SJSA1 (cell line): ENCODE results near the gene GNAT1. TPM values are rescaled to one million over a fixed set of nuclear protein-coding genes. Genes with fewer than 3 reads are reported as not detected.

Experiments used
- DNase-seq, 2 experiments: peaks; one replicate each; pipeline ENCODE4 v3.0.0-alpha.2; 2015 to 2020; ENCODE audit warnings: low spot score in 2 of 2, low read depth in 1 of 2
- H3K27ac ChIP-seq: fragments of 250-450 bp; sonication (Bioruptor Pico); 2 replicates; pipeline ENCODE4 v1.5.1; 2020; ENCODE audit warnings: mild to moderate bottlenecking, moderate library complexity
- H3K27me3 ChIP-seq: fragments of 250-450 bp; sonication (Bioruptor Pico); replicated peaks from 2 replicates; pipeline ENCODE4 v1.5.1; 2020; ENCODE audit warnings: mild to moderate bottlenecking, moderate library complexity
- H3K36me3 ChIP-seq: fragments of 250-450 bp; sonication (Bioruptor Pico); 2 replicates; pipeline ENCODE4 v1.5.1; 2020; ENCODE audit warnings: mild to moderate bottlenecking
- H3K4me1 ChIP-seq: fragments of 250-450 bp; sonication (Bioruptor Pico); replicated peaks from 2 replicates; pipeline ENCODE4 v1.6.1; 2021; ENCODE audit warnings: mild to moderate bottlenecking
- H3K4me3 ChIP-seq: fragments of 250-450 bp; sonication (Bioruptor Pico); 2 replicates; pipeline ENCODE4 v1.5.1; 2020; ENCODE audit warnings: mild to moderate bottlenecking
- H3K9me3 ChIP-seq: fragments of 250-450 bp; sonication (Bioruptor Pico); replicated peaks from 2 replicates; pipeline ENCODE4 v1.5.1; 2020; ENCODE audit warnings: mild to moderate bottlenecking
- total RNA-seq: library from RNA; depleted of rRNA; stranded (reverse); fragments of >200 nt; shearing (Covaris generic); gene quantifications from 2 replicates; pipeline ENCODE4 v1.2.3, GENCODE V29; 2014

Gene GNAT1
- total RNA-seq, 1 experiment from 2014 or later, result not detected

DNA sequence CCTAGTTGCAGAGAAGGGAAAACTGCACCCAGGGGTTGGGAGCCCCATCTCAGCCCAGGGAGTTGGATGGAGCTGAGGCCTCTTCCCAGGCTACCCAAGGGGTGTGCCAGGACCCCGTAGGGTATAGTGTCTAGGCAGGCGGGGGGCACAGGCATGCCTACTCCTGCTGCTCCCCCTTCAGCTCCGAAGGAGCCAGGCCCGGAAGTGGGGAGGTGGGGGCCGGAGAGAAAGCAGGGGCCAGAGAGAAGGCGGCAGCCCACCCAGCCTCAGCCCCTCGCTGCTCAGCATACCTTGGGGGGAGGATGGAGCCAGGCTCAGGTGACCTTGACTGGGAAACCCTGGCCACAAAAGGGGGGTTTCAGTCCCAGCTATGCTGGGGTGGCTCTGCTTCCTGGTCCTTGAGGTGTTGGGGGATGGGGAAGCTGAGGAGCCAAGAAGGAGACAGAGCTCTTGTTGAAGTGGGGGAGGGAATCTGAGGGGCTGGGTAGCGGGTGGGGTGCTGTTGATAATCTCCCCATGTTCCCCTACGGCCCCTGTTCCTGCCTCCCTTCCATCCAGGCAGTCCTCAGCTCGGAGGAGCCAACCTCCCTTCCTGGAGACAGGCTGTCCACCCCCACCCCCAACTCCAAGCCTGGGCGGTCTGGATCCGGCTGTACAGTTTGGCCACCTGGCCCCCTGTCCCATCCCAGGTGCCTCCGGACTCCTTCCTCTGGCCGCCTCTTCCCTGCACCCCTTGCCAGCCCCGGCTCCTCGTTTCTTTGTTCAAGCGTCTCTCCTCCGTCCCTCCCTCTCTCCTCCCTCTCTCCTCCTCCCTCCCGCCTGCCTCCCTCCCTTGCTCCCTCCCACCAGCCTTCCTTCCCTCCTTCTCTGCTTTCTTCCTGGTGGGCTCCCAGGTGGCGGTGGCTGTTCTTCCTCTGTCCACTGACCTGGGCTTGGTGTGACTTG lies 34.6 kb upstream of the GNAT1 start:
- no peaks in the 10 kb centered on the region for H3K9me3 ChIP-seq
- H3K4me1 ChIP-seq, result peaks cover 11% of the 10 kb centered on the region
- H3K27ac ChIP-seq, result no peak overlapping the region
- H3K4me3 ChIP-seq, result no peak overlapping the region
- peaks cover 23% of the 10 kb centered on the region for H3K27me3 ChIP-seq
- no peaks in the 10 kb centered on the region for H3K36me3 ChIP-seq
- no peak for DNase-seq

- DNase-seq, result no peak
- Histone ChIP-seq H3K4me3 (no peak overlapping the region), H3K27ac (no peak overlapping the region), H3K27me3 (peaks cover 23% of the 10 kb centered on the region), H3K4me1 (peaks cover 11% of the 10 kb centered on the region), H3K9me3 (no peaks in the 10 kb centered on the region), H3K36me3 (no peaks in the 10 kb centered on the region)
Measured at GRCh38 chr3:50157827-50158529, 33.4 kb upstream of the GNAT1 start.

DNA sequence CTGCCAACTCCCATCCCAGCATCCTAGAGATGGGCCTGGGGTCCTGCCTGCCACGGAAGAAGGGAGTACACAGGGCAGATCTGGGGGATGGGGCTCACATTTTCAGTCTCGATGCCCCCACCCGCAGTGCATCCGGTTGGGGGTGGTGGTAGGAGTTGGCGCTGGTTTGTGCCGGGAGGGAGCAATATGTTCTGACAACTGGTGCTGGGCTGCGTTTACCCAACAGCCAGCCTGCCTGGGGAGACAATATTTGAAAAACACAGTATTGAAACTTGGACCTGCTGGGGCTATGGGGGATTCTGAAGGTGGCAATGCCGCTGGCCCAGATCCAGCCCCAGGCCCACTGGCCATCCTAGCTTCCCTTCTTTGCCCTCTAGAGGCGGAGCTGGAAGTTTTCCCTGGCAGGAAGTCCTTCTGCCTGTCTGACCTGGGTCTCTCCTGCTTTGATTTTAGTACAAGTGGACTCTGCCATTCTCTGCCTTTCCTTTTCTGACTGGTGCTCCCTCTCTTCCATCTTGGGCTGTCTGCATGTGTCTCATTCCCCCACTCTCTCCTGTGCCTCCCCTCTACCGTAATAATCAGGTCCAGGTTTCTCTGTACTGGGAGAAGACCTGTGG lies 32.8 kb upstream of the GNAT1 start:
- H3K9me3 ChIP-seq, result no peaks in the 10 kb centered on the region
- DNase-seq, result no peak
- peaks cover 11% of the 10 kb centered on the region for H3K4me1 ChIP-seq
- peaks cover 23% of the 10 kb centered on the region for H3K27me3 ChIP-seq
- no peak overlapping the region for H3K4me3 ChIP-seq
- no peak overlapping the region for H3K27ac ChIP-seq
- H3K36me3 ChIP-seq, result no peaks in the 10 kb centered on the region

- peaks cover 11% of the 10 kb centered on the region for H3K27me3 ChIP-seq
- no peak overlapping the region for H3K4me3 ChIP-seq
- H3K36me3 ChIP-seq, result no peaks in the 10 kb centered on the region
- no peak overlapping the region for H3K27ac ChIP-seq
- H3K4me1 ChIP-seq, result peaks cover 4% of the 10 kb centered on the region
- H3K9me3 ChIP-seq, result no peaks in the 10 kb centered on the region
- DNase-seq, result no peak
Measured at GRCh38 chr3:50160561-50160983, 30.8 kb upstream of the GNAT1 start.

DNA sequence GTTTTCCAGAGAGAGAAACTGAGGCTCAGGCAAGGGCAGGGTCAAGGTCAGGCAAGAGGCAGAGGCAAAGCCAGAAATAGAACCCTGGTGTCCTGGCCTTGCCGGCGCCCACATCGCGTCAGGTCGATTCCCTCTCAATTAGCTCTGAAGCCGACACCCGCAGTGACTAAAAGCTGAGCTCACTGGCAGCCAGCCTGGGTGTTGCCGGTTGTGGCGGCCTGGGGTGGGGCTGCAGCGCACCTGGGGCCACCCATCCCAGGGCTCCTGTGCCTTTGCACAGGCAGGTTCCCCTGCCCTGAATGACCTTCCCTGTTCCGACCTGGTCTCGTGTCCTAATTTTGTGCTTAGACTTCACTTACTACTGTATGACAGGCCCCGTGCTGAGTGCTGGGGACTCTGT lies 30.1 kb upstream of the GNAT1 start:
- Histone ChIP-seq H3K4me1 (no peaks in the 10 kb centered on the region), H3K9me3 (no peaks in the 10 kb centered on the region), H3K4me3 (no peak overlapping the region), H3K36me3 (no peaks in the 10 kb centered on the region), H3K27ac (no peak overlapping the region), H3K27me3 (peaks cover 4% of the 10 kb centered on the region)
- DNase-seq, result no peak

DNA sequence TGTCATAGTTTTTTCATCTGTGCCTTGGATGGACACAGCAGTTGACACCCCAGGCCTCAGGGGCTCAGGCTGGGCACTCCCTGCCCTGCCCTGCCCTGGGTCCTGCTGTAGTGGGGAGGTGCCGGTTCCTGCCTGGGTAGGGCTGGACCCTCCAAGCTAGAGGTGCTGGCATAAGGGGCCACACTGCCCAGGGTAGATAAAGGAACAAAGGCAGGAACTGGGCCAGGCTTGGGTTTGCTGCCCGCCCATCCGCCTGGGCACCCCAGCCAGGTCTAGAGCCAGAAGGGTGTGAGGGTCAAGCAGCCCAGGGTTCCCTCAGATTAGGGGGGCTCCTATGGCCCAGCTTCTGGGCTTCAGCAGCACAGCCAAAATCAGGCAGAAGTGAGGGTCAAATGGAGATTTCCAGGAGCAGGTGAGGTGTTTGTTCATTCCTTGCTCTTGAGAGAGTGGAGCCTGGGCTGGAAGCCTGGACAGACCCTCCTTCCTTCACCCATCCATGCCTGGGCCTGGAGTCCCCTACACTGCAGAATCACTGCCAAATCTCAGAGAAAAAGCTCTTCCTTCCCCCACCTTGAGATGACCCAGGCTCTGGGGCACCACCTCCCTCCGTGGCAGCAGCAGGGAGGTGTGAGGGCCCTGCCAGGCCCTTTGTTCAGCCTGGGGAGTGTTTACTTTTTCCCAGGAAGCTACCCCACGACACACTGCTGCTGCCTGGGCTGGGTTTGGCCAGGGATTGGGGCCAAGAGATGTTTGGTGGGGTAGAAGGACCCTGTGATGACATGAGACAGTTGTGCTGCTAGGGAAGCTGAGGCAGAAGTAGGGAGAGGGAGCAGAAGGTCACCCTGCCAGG lies 29.2 kb upstream of the GNAT1 start:
- DNase-seq, result no peak
- Histone ChIP-seq H3K27me3 (no peaks in the 10 kb centered on the region; the same call in 1 of the 2 replicates), H3K4me1 (no peaks in the 10 kb centered on the region), H3K4me3 (no peak overlapping the region), H3K9me3 (no peaks in the 10 kb centered on the region), H3K36me3 (no peaks in the 10 kb centered on the region), H3K27ac (no peak overlapping the region)

- Histone ChIP-seq H3K27ac (no peak overlapping the region), H3K36me3 (no peaks in the 10 kb centered on the region), H3K27me3 (no peaks in the 10 kb centered on the region), H3K9me3 (no peaks in the 10 kb centered on the region), H3K4me3 (no peak overlapping the region), H3K4me1 (no peaks in the 10 kb centered on the region)
- no peak for DNase-seq
Measured at GRCh38 chr3:50163572-50164455, 27.6 kb upstream of the GNAT1 start.

GRCh38 chr3:50164481-50164880 lies 26.9 kb upstream of the GNAT1 start:
- H3K9me3 ChIP-seq, result no peaks in the 10 kb centered on the region
- no peaks in the 10 kb centered on the region for H3K27me3 ChIP-seq
- DNase-seq, result no peak
- no peaks in the 10 kb centered on the region for H3K4me1 ChIP-seq
- no peaks in the 10 kb centered on the region for H3K36me3 ChIP-seq
- H3K4me3 ChIP-seq, result no peak overlapping the region
- no peak overlapping the region for H3K27ac ChIP-seq

- no peak overlapping the region for H3K27ac ChIP-seq
- H3K27me3 ChIP-seq, result no peaks in the 10 kb centered on the region
- H3K9me3 ChIP-seq, result no peaks in the 10 kb centered on the region
- H3K4me3 ChIP-seq, result no peak overlapping the region
- no peaks in the 10 kb centered on the region for H3K36me3 ChIP-seq
- DNase-seq, result no peak
- no peaks in the 10 kb centered on the region; the same call in 1 of the 2 replicates for H3K4me1 ChIP-seq
Measured at GRCh38 chr3:50164984-50165909, 26.2 kb upstream of the GNAT1 start.

GRCh38 chr3:50165910-50166538 lies 25.4 kb upstream of the GNAT1 start:
- Histone ChIP-seq H3K27ac (no peak overlapping the region), H3K27me3 (no peaks in the 10 kb centered on the region), H3K4me3 (no peak overlapping the region), H3K4me1 (peaks cover 7% of the 10 kb centered on the region), H3K9me3 (no peaks in the 10 kb centered on the region), H3K36me3 (no peaks in the 10 kb centered on the region)
- DNase-seq, result no peak

- Histone ChIP-seq H3K27ac (no peak overlapping the region), H3K9me3 (no peaks in the 10 kb centered on the region), H3K4me1 (peaks cover 9% of the 10 kb centered on the region), H3K36me3 (no peaks in the 10 kb centered on the region), H3K4me3 (no peak overlapping the region), H3K27me3 (no peaks in the 10 kb centered on the region)
- DNase-seq, result no peak
Measured at GRCh38 chr3:50166620-50167019, 24.8 kb upstream of the GNAT1 start.
